HCT116 (cell line): ENCODE results near the gene PHKA2. TPM values are rescaled to one million over a fixed set of nuclear protein-coding genes. Genes with fewer than 3 reads are reported as not detected.

Experiments
- ATAC-seq: fragments of 200-7000 bp; cut with Tn5 transposase; 2 replicates; pipeline ENCODE4 v1.9.1; 2020; ENCODE audit warnings: mild to moderate bottlenecking, moderate library complexity
- BruUV-seq: library from RNA; stranded (reverse); fragments of 400-500 nt; replicated peaks from 2 replicates; lab custom pipeline; 2021; lab: Mats Ljungman, UMichigan
- CTCF ChIA-PET: fragments of 300-600 bp; sonication (Branson Sonifier 250); formaldehyde crosslinking; loops from one replicate; lab custom pipeline; 2021; ENCODE audit warnings: antibody characterized with exemption; lab: Charles Lee
- POLR2A ChIA-PET: fragments of 300-600, 350-600 bp; sonication (Branson Sonifier 250); formaldehyde crosslinking; loops from one replicate; lab custom pipeline; 2021; ENCODE audit warnings: antibody characterized with exemption; lab: Charles Lee
- RAD21 ChIA-PET, 2 experiments: fragments of 300-600 bp; sonication (Branson Sonifier 250); formaldehyde crosslinking; loops; one replicate each; lab custom pipeline; 2023; ENCODE audit warnings: low total read pairs in 2 of 2; ENCODE audit not compliant: uncharacterized antibody in 2 of 2, unreplicated experiment in 2 of 2, low non-redundant PET in 1 of 2; lab: Charles Lee
- DNase-seq: peaks from one replicate; pipeline ENCODE4 v3.0.0-alpha.2; 2010; ENCODE audit warnings: low read depth, low spot score
- H2AFZ ChIP-seq: fragments of 200-600 bp; shearing (Covaris generic), sonication (generic); 2 replicates; pipeline ENCODE4 v1.6.1; 2017; ENCODE audit warnings: low read depth, mixed run types, mixed read lengths, antibody characterized with exemption, low read length; ENCODE audit not compliant: poor library complexity, severe bottlenecking
- H3K27ac ChIP-seq: 2 replicates; pipeline ENCODE4 v1.5.1; 2012; ENCODE audit warnings: low read depth, low read length
- H3K27me3 ChIP-seq: fragments of 200-600 bp; sonication (generic); 2 replicates; pipeline ENCODE4 v1.6.1; 2016; ENCODE audit warnings: mixed run types, low read length, mixed read lengths; ENCODE audit not compliant: insufficient read depth
- H3K36me3 ChIP-seq, 2 experiments: fragments of 200-500 bp in 1 of 2; fragments of 200-600 bp in 1 of 2; sonication (Bioruptor generic) in 1 of 2; sonication (generic) in 1 of 2; 2 replicates each; pipeline versions ENCODE4 v1.5.1 to v1.6.1; 2014 to 2016; ENCODE audit warnings: low read length in 2 of 2, inconsistent platforms in 1 of 2, mixed read lengths in 1 of 2, mixed run types in 1 of 2; ENCODE audit not compliant: insufficient read depth in 2 of 2, control insufficient read depth in 1 of 2
- H3K4me1 ChIP-seq, 2 experiments: fragments of 200-600 bp in 1 of 2; sonication (generic) in 1 of 2; 2 replicates each; pipeline versions ENCODE4 v1.5.1 to v1.6.1; 2012 to 2017; ENCODE audit warnings: low read length in 2 of 2, inconsistent platforms in 1 of 2, mild to moderate bottlenecking in 1 of 2, mixed read lengths in 1 of 2, mixed run types in 1 of 2, moderate library complexity in 1 of 2; ENCODE audit not compliant: insufficient read depth in 2 of 2, control insufficient read depth in 1 of 2
- H3K4me2 ChIP-seq: fragments of 200-600 bp; sonication (generic); 2 replicates; pipeline ENCODE4 v1.6.1; 2017; ENCODE audit warnings: mixed run types, low read length, mixed read lengths
- H3K4me3 ChIP-seq, 2 experiments: fragments of 200-600 bp in 1 of 2; sonication (generic) in 1 of 2; replicated peaks in 1 of 2; 2 replicates each; pipeline ENCODE4 v1.5.1; 2011 to 2016; ENCODE audit warnings: low read length in 2 of 2, control low read depth in 1 of 2, low read depth in 1 of 2, mild to moderate bottlenecking in 1 of 2, mixed read lengths in 1 of 2, mixed run types in 1 of 2
- H3K79me2 ChIP-seq: fragments of 200-600 bp; sonication (generic); 2 replicates; pipeline ENCODE4 v1.6.1; 2017; ENCODE audit warnings: mild to moderate bottlenecking, mixed run types, low read length, moderate library complexity, mixed read lengths; ENCODE audit not compliant: insufficient read depth
- H3K9ac ChIP-seq: fragments of 200-600 bp; sonication (generic); 2 replicates; pipeline ENCODE4 v1.6.1; 2016; ENCODE audit warnings: low read length, mixed read lengths
- H3K9me2 ChIP-seq: fragments of 200-600 bp; sonication (generic), shearing (Covaris generic); 2 replicates; pipeline ENCODE4 v1.6.1; 2017; ENCODE audit warnings: mixed run types, mild to moderate bottlenecking, moderate library complexity; ENCODE audit not compliant: insufficient read depth
- H3K9me3 ChIP-seq, 2 experiments: fragments of 200-500 bp in 1 of 2; fragments of 200-600 bp in 1 of 2; sonication (Bioruptor generic) in 1 of 2; sonication (generic) in 1 of 2; 2 replicates each; pipeline ENCODE4 v1.6.1; 2014 to 2017; ENCODE audit warnings: low read length in 2 of 2, mixed read lengths in 2 of 2, inconsistent platforms in 1 of 2, low read depth in 1 of 2, mild to moderate bottlenecking in 1 of 2, mixed run types in 1 of 2, moderate library complexity in 1 of 2; ENCODE audit not compliant: control insufficient read depth in 1 of 2, insufficient read depth in 1 of 2
- H4K20me1 ChIP-seq: fragments of 200-600 bp; sonication (generic), shearing (Covaris generic); 2 replicates; pipeline ENCODE4 v1.6.1; 2017; ENCODE audit warnings: mixed run types, mild to moderate bottlenecking, moderate library complexity; ENCODE audit not compliant: insufficient read depth
- CEBPB ChIP-seq: IDR thresholded peaks from 2 replicates; pipeline ENCODE4 v1.6.1; 2012; ENCODE audit warnings: low read depth
- EGR1 ChIP-seq: IDR thresholded peaks from 2 replicates; pipeline ENCODE4 v1.6.1; 2012; ENCODE audit warnings: low read depth
- EZH2phosphoT487 ChIP-seq: fragments of 200-600 bp; IDR thresholded peaks from 2 replicates; pipeline ENCODE4 v1.6.1; 2018; ENCODE audit warnings: antibody characterized with exemption, borderline replicate concordance
- JUND ChIP-seq: IDR thresholded peaks from 2 replicates; pipeline ENCODE4 v1.6.1; 2012
- POLR2A ChIP-seq: IDR thresholded peaks from 2 replicates; pipeline ENCODE4 v1.7.0; 2011; ENCODE audit warnings: borderline replicate concordance; ENCODE audit not compliant: insufficient read depth, insufficient read length; ENCODE audit errors: extremely low read depth
- POLR2AphosphoS5 ChIP-seq: IDR thresholded peaks from 2 replicates; pipeline ENCODE4 v1.6.1; 2011; ENCODE audit warnings: mild to moderate bottlenecking, low read depth, low read length, moderate library complexity
- SRF ChIP-seq: IDR thresholded peaks from 2 replicates; pipeline ENCODE4 v1.6.1; 2012; ENCODE audit warnings: low read depth
- YY1 ChIP-seq: IDR thresholded peaks from 2 replicates; pipeline ENCODE4 v1.6.1; 2011; ENCODE audit warnings: low read length, low read depth, moderate library complexity, mild to moderate bottlenecking; ENCODE audit not compliant: insufficient replicate concordance; ENCODE audit errors: extremely low read depth
- ZNF274 ChIP-seq: fragments of 200-500 bp; sonication (Bioruptor generic); IDR thresholded peaks from 2 replicates; pipeline ENCODE4 v1.6.1; 2014; ENCODE audit warnings: mild to moderate bottlenecking, low read depth, low read length, inconsistent platforms
- intact Hi-C: fragments of 100-400 bp; cut with micrococcal nuclease; formaldehyde crosslinking; loops from 2 replicates; pipeline ENCODE4 v1.10.0; 2022
- total RNA-seq: library from RNA; stranded (reverse); gene quantifications from one replicate; pipeline ENCODE4 v1.2.1, GENCODE V29; 2021; ENCODE audit not compliant: unreplicated experiment
- TF ChIP-seq, protein P1 (sequence below): IDR thresholded peaks from 2 replicates; pipeline ENCODE4 v1.6.1; 2012
- TF ChIP-seq, protein P2 (sequence below), 3 experiments: fragments of 200-600 bp in 1 of 3; sonication (generic) in 1 of 3; IDR thresholded peaks in 2 of 3; conservative IDR thresholded peaks in 1 of 3; 2 replicates each; pipeline ENCODE4 v1.5.1; 2012 to 2017; ENCODE audit warnings: low read depth in 2 of 3, low read length in 2 of 3, antibody characterized with exemption in 1 of 3, borderline replicate concordance in 1 of 3, control low read depth in 1 of 3, mild to moderate bottlenecking in 1 of 3, mixed read lengths in 1 of 3, mixed run types in 1 of 3, moderate library complexity in 1 of 3; ENCODE audit not compliant: insufficient read depth in 1 of 3

The PHKA2 gene
- total RNA-seq, 1 experiment from 2014 or later, result 23.8 TPM

DNA sequence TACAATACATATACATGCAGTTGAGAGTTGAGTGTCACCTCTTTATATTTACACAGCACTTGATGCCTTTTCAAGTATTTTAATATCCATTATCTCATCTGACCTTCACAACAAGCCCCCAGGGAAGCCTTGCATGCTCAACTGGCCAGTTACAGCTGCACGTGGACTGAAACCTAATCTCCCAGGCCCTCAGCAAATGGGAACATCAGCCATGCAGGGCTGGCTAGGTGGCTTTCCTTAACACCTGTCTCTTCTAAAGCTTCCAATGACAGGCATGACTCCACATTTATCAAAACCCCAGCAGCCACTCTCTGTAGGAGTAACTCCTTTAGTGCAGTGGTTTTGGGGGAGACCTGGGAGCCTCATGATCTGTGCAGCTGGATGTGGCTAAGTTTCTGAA is 56.4 kb downstream of the PHKA2 start:
- DNase-seq (no peak), ATAC-seq (no peak)
- TF ChIP-seq YY1, result no peak
- POLR2A ChIA-PET, result no interaction called here
- no peaks in the 10 kb centered on the region for H3K9me2 ChIP-seq
- no TSS peak for BruUV-seq
- H3K9me3 ChIP-seq, result no peaks in the 10 kb centered on the region
- RAD21 ChIA-PET, result no interaction called here
- no peak overlapping the region for H3K4me3 ChIP-seq
- no peak overlapping the region for H3K4me2 ChIP-seq
- intact Hi-C loops, result no loop called here
- CTCF ChIA-PET, result no interaction called here
- no peaks in the 10 kb centered on the region for H3K79me2 ChIP-seq
- no peaks in the 10 kb centered on the region for H3K27me3 ChIP-seq
- H4K20me1 ChIP-seq, result no peaks in the 10 kb centered on the region
- no peak overlapping the region for H3K9ac ChIP-seq
- H3K36me3 ChIP-seq, result no peaks in the 10 kb centered on the region
- no peak overlapping the region for H2AFZ ChIP-seq
- no peak overlapping the region for H3K27ac ChIP-seq
- H3K4me1 ChIP-seq, result no peaks in the 10 kb centered on the region

DNA sequence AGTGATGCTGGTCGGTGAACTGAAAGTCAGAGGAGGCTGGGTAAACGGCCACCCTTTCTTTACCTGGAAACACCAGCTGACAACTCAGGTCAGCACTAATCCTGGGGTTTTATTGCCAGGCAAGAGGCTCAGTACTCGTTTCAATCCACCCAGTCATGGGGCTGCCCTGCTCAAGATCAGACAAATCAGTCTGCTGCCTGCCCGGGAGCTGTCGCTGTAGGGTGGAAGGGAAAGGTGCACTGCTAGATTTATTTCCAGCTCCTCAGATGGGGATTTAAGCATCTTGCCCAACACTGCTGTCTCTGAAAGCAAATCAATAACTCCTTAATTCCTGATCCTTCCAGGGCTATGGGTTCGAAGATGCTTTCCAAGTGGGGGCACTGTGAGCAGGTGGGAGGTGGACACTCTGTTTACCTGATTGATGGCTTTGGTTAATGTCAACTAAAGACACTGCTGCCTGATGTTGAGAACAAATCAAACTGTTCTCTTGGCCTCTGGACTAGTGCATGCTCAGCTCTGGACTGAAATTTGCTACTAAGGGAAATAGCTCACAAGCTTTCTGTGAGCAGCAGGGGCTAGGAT is 59.3 kb downstream of the PHKA2 start:
- no peak overlapping the region for H3K9ac ChIP-seq
- no peaks in the 10 kb centered on the region for H3K27me3 ChIP-seq
- no peaks in the 10 kb centered on the region for H3K4me1 ChIP-seq
- ATAC-seq (no peak), DNase-seq (no peak)
- H3K4me3 ChIP-seq, result no peak overlapping the region
- H3K9me2 ChIP-seq, result no peaks in the 10 kb centered on the region
- H3K9me3 ChIP-seq, result no peaks in the 10 kb centered on the region
- no peak overlapping the region for H2AFZ ChIP-seq
- no peaks in the 10 kb centered on the region for H3K36me3 ChIP-seq
- no peak overlapping the region for H3K27ac ChIP-seq
- no peaks in the 10 kb centered on the region for H4K20me1 ChIP-seq
- H3K79me2 ChIP-seq, result no peaks in the 10 kb centered on the region
- ChIA-PET RAD21 (no interaction called here), CTCF (no interaction called here), POLR2A (no interaction called here)
- TF ChIP-seq JUND (no peak), SRF (no peak), ZNF274 (no peak), CEBPB (no peak), EZH2phosphoT487 (no peak), POLR2A (no peak), POLR2AphosphoS5 (no peak), EGR1 (no peak)
- TF ChIP-seq, protein P1, sequence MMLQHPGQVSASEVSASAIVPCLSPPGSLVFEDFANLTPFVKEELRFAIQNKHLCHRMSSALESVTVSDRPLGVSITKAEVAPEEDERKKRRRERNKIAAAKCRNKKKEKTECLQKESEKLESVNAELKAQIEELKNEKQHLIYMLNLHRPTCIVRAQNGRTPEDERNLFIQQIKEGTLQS, result no peak
- TF ChIP-seq, protein P2, sequence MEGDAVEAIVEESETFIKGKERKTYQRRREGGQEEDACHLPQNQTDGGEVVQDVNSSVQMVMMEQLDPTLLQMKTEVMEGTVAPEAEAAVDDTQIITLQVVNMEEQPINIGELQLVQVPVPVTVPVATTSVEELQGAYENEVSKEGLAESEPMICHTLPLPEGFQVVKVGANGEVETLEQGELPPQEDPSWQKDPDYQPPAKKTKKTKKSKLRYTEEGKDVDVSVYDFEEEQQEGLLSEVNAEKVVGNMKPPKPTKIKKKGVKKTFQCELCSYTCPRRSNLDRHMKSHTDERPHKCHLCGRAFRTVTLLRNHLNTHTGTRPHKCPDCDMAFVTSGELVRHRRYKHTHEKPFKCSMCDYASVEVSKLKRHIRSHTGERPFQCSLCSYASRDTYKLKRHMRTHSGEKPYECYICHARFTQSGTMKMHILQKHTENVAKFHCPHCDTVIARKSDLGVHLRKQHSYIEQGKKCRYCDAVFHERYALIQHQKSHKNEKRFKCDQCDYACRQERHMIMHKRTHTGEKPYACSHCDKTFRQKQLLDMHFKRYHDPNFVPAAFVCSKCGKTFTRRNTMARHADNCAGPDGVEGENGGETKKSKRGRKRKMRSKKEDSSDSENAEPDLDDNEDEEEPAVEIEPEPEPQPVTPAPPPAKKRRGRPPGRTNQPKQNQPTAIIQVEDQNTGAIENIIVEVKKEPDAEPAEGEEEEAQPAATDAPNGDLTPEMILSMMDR (IDR thresholded peaks at IDR 0.05 in 2 of 3, conservative IDR thresholded peaks at IDR 0.05 in 1 of 3; ENCODE audit: borderline replicate concordance in 1 of 3, insufficient read depth in 1 of 3, low read depth in 2 of 3, low read length in 2 of 3), result no peak
- H3K4me2 ChIP-seq, result no peak overlapping the region
- intact Hi-C loops, result no loop called here
- BruUV-seq, result no TSS peak
